GM18498 (cell line): ENCODE data around the gene ASAH2B.

Source experiments
- ATAC-seq: cut with Tn5 transposase; IDR thresholded peaks from one replicate; pipeline ENCODE4 v1.9.1; 2021; ENCODE audit warnings: mild to moderate bottlenecking, moderate library complexity; ENCODE audit not compliant: unreplicated experiment

The ASAH2B gene

DNA sequence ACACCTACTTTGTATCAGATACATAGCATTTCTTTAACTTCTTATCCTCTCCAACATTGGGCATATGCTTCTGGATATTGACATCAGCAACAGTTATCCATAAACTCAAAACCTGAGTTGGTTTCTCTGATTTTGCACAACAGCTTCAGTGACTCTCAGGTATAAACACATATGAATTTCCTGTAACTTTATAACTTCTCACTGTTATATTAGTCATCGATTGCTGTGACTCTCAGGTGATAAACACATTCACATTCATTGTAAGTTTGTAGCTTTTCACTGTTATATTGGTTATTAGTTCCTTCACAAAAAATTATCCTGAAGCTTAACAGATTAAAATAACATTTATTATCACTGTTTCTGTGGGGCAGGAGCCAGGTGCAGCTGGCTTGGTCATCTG lies 57.0 kb downstream of the ASAH2B start:
- ATAC-seq, result no peak

DNA sequence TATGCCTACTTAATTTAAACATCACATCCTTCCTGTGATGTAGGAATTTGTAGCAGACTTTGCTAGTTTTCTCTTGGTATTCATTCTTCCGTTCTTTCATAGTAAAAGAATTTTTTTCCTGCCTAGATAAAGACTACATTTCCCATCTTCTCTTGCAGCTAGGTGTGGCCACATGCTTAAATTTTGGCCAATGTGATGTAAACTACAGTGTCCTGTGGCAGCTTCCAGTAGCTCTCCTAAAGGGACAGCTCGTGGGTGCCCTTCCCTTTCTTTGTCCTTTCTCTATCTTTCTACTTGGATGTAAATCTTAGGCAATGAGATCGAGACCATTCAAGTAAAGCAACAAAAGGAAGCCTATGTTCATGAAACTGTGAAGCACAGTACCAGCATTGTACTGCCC lies 58.6 kb downstream of the ASAH2B start:
- ATAC-seq, result no peak

- ATAC-seq, result no peak
Measured at GRCh38 chr10:50799595-50799994, 59.9 kb downstream of the ASAH2B start.

- ATAC-seq, result no peak
Measured at GRCh38 chr10:50805981-50806622, 66.4 kb downstream of the ASAH2B start.

GRCh38 chr10:50807851-50808776 lies 68.4 kb downstream of the ASAH2B start:
- ATAC-seq, result no peak
